Endodermal cell (in vitro differentiated cells): ENCODE results near the gene DNM2. TPM values are rescaled to one million over a fixed set of nuclear protein-coding genes. Genes with fewer than 3 reads are reported as not detected.

Experiments
- DNase-seq: peaks from one replicate; pipeline ENCODE4 v3.0.0-alpha.2; 2017
- H3K27ac ChIP-seq: 2 replicates; pipeline ENCODE4 v1.5.1; 2013; ENCODE audit warnings: mild to moderate bottlenecking, low read depth, low read length, moderate library complexity
- H3K27me3 ChIP-seq: 2 replicates; pipeline ENCODE4 v1.6.1; 2013; ENCODE audit warnings: mild to moderate bottlenecking, low read length, moderate library complexity; ENCODE audit not compliant: insufficient read depth, control insufficient read depth, poor library complexity, severe bottlenecking
- H3K36me3 ChIP-seq: 2 replicates; pipeline ENCODE4 v1.7.0; 2013; ENCODE audit warnings: mild to moderate bottlenecking, low read length, moderate library complexity; ENCODE audit not compliant: control insufficient read depth, insufficient read depth
- H3K4me1 ChIP-seq: one replicate; pipeline ENCODE4 v1.7.0; 2013; ENCODE audit warnings: low read length; ENCODE audit not compliant: control insufficient read depth, insufficient read depth
- H3K4me3 ChIP-seq: 2 replicates; pipeline ENCODE4 v1.5.1; 2013; ENCODE audit warnings: mild to moderate bottlenecking, low read length, moderate library complexity
- H3K9ac ChIP-seq: 2 replicates; pipeline ENCODE4 v1.6.1; 2013; ENCODE audit warnings: mild to moderate bottlenecking, low read length, moderate library complexity; ENCODE audit not compliant: poor library complexity, severe bottlenecking; ENCODE audit errors: extremely low read depth
- H3K9me3 ChIP-seq: 2 replicates; pipeline ENCODE4 v1.6.1; 2013; ENCODE audit warnings: mild to moderate bottlenecking, low read length, moderate library complexity; ENCODE audit not compliant: control insufficient read depth
- H3K27ac Mint-ChIP-seq: 2 replicates; pipeline ENCODE4 v1.8.0; 2020; ENCODE audit warnings: mixed read lengths
- H3K27me3 Mint-ChIP-seq: 2 replicates; pipeline ENCODE4 v1.8.0; 2021; ENCODE audit warnings: mild to moderate bottlenecking, mixed read lengths; ENCODE audit not compliant: insufficient read depth
- H3K36me3 Mint-ChIP-seq: 2 replicates; pipeline ENCODE4 v1.8.0; 2020; ENCODE audit warnings: low read depth, mixed read lengths
- H3K4me1 Mint-ChIP-seq: 2 replicates; pipeline ENCODE4 v1.8.0; 2020; ENCODE audit warnings: mixed read lengths
- H3K4me3 Mint-ChIP-seq: 2 replicates; pipeline ENCODE4 v1.8.0; 2020; ENCODE audit warnings: mild to moderate bottlenecking, moderate library complexity, mixed read lengths
- H3K9me3 Mint-ChIP-seq: 2 replicates; pipeline ENCODE4 v1.8.0; 2020; ENCODE audit warnings: mild to moderate bottlenecking, mixed read lengths
- CTCF ChIP-seq: fragments of 200-600 bp; sonication (generic); conservative IDR thresholded peaks from 2 replicates; pipeline ENCODE4 v1.5.0; 2021; ENCODE audit warnings: antibody characterized with exemption, mild to moderate bottlenecking
- WGBS, 2 experiments: methylation state at CpG; one replicate each; pipeline versions ENCODE4 v1.1.5 to v1.1.7; 2013; ENCODE audit warnings: missing lambda C conversion rate in 2 of 2, mixed read lengths in 1 of 2; ENCODE audit not compliant: insufficient coverage in 1 of 2, insufficient read length in 1 of 2; 5-methylcytosine and 5-hydroxymethylcytosine counted together
- total RNA-seq, 2 donors: library from RNA; stranded (reverse); fragmentation: NEBNext Ultra II Directional in 1 of 2; extraction: Animal tissue kit (Norgen Biotek cat#: 25700) in 1 of 2; gene quantifications; 2 replicates in 1 of 2; 3 replicates in 1 of 2; pipeline ENCODE4 v1.2.1, GENCODE V29; 2021

Gene DNM2
- total RNA-seq, 2 donors from 2014 or later: 118 to 136 TPM

GRCh38 chr19:10707440-10707839, 10.4 kb upstream of the DNM2 start:
- H3K4me1 ChIP-seq: no peaks in the 10 kb centered on the region
- no peak overlapping the region for H3K4me3 ChIP-seq
- DNase-seq: no peak
- no peak overlapping the region for H3K27ac ChIP-seq
- TF ChIP-seq CTCF: no peak
- H3K4me1 Mint-ChIP-seq: peaks cover 4% of the 10 kb centered on the region
- H3K36me3 ChIP-seq: no peaks in the 10 kb centered on the region
- H3K27me3 Mint-ChIP-seq: no peaks in the 10 kb centered on the region
- no peaks in the 10 kb centered on the region for H3K9me3 Mint-ChIP-seq
- no peaks in the 10 kb centered on the region for H3K9me3 ChIP-seq
- no peak overlapping the region for H3K27ac Mint-ChIP-seq
- no peak overlapping the region for H3K9ac ChIP-seq
- H3K4me3 Mint-ChIP-seq: no peak overlapping the region
- WGBS, 2 experiments: 96 to 97% methylated on average over 9 to 16 of the region's 16 CpGs
- H3K36me3 Mint-ChIP-seq: peaks cover 11% of the 10 kb centered on the region
- H3K27me3 ChIP-seq: no peaks in the 10 kb centered on the region

GRCh38 chr19:10708291-10708690, 9.6 kb upstream of the DNM2 start:
- H3K27ac Mint-ChIP-seq: peak overlapping the region; percentile 37
- H3K9ac ChIP-seq: no peak overlapping the region
- no peak overlapping the region for H3K27ac ChIP-seq
- no peaks in the 10 kb centered on the region for H3K36me3 ChIP-seq
- no peaks in the 10 kb centered on the region for H3K4me1 ChIP-seq
- no peaks in the 10 kb centered on the region for H3K9me3 Mint-ChIP-seq
- no peaks in the 10 kb centered on the region for H3K27me3 Mint-ChIP-seq
- no peak overlapping the region for H3K4me3 ChIP-seq
- peaks cover 11% of the 10 kb centered on the region for H3K36me3 Mint-ChIP-seq
- no peak for TF ChIP-seq CTCF
- 89 to 93% methylated on average over 6 to 7 of the region's 7 CpGs for WGBS, 2 experiments
- H3K9me3 ChIP-seq: no peaks in the 10 kb centered on the region
- DNase-seq: peak; percentile 48
- H3K27me3 ChIP-seq: no peaks in the 10 kb centered on the region
- H3K4me3 Mint-ChIP-seq: no peak overlapping the region
- H3K4me1 Mint-ChIP-seq: peaks cover 4% of the 10 kb centered on the region

- TF ChIP-seq CTCF: peak; percentile 50
- Histone ChIP-seq H3K27me3 (no peaks in the 10 kb centered on the region), H3K4me1 (no peaks in the 10 kb centered on the region), H3K4me3 (no peak overlapping the region), H3K9me3 (no peaks in the 10 kb centered on the region), H3K9ac (no peak overlapping the region), H3K27ac (no peak overlapping the region), H3K36me3 (no peaks in the 10 kb centered on the region)
- Mint-ChIP-seq H3K36me3 (peaks cover 17% of the 10 kb centered on the region), H3K9me3 (no peaks in the 10 kb centered on the region), H3K27me3 (no peaks in the 10 kb centered on the region), H3K4me3 (no peak overlapping the region), H3K27ac (peak overlapping the region; percentile 78), H3K4me1 (peaks cover 5% of the 10 kb centered on the region)
- DNase-seq: peak; percentile 81
- WGBS, 2 experiments: 89 to 92% methylated on average over 12 to 14 of the region's 14 CpGs
These were observed 5.8 kb upstream of the DNM2 start for GRCh38 chr19:10712045-10712444.
